T-helper 1 cell treated with Interleukin-12 subunit alpha and Interleukin-12 subunit beta and Interleukin-4 antibody, amounts not matched to agents 30 μg/mL and 1 μg/mL, for 36 hours (primary cell): Measurements from ENCODE around the gene MKNK1.

Experiments used
- H3K27ac Mint-ChIP-seq: one replicate; pipeline ENCODE4 v1.8.0; 2021; ENCODE audit warnings: mild to moderate bottlenecking, mixed read lengths
- H3K27me3 Mint-ChIP-seq: one replicate; pipeline ENCODE4 v1.8.0; 2021; ENCODE audit warnings: low read depth, mixed read lengths
- H3K36me3 Mint-ChIP-seq: one replicate; pipeline ENCODE4 v1.8.0; 2021; ENCODE audit warnings: low read depth, mixed read lengths
- H3K4me1 Mint-ChIP-seq: one replicate; pipeline ENCODE4 v1.8.0; 2021; ENCODE audit warnings: low read depth, mixed read lengths
- H3K4me3 Mint-ChIP-seq: one replicate; pipeline ENCODE4 v1.8.0; 2021; ENCODE audit warnings: mild to moderate bottlenecking, moderate library complexity, mixed read lengths
- H3K9me3 Mint-ChIP-seq: one replicate; pipeline ENCODE4 v1.8.0; 2021; ENCODE audit warnings: mixed read lengths

Gene MKNK1

GRCh38 chr1:46571691-46572225 is 32.3 kb downstream of the MKNK1 start:
- H3K9me3 Mint-ChIP-seq: no peaks in the 10 kb centered on the region
- no peak overlapping the region for H3K27ac Mint-ChIP-seq
- peaks cover 42% of the 10 kb centered on the region for H3K36me3 Mint-ChIP-seq
- H3K27me3 Mint-ChIP-seq: no peaks in the 10 kb centered on the region
- no peak overlapping the region for H3K4me3 Mint-ChIP-seq
- peaks cover 2% of the 10 kb centered on the region for H3K4me1 Mint-ChIP-seq

GRCh38 chr1:46569884-46570725 is 34.0 kb downstream of the MKNK1 start:
- H3K4me3 Mint-ChIP-seq: no peak overlapping the region
- no peak overlapping the region for H3K27ac Mint-ChIP-seq
- peaks cover 39% of the 10 kb centered on the region for H3K36me3 Mint-ChIP-seq
- H3K9me3 Mint-ChIP-seq: no peaks in the 10 kb centered on the region
- H3K27me3 Mint-ChIP-seq: no peaks in the 10 kb centered on the region
- H3K4me1 Mint-ChIP-seq: peaks cover 2% of the 10 kb centered on the region

GRCh38 chr1:46569116-46569515 is 35.0 kb downstream of the MKNK1 start:
- Mint-ChIP-seq H3K27ac (no peak overlapping the region), H3K36me3 (peaks cover 41% of the 10 kb centered on the region), H3K9me3 (no peaks in the 10 kb centered on the region)

GRCh38 chr1:46568461-46568891 is 35.6 kb downstream of the MKNK1 start:
- peaks cover 4% of the 10 kb centered on the region for H3K4me1 Mint-ChIP-seq
- no peak overlapping the region for H3K27ac Mint-ChIP-seq
- no peak overlapping the region for H3K4me3 Mint-ChIP-seq
- peaks cover 39% of the 10 kb centered on the region for H3K36me3 Mint-ChIP-seq
- H3K9me3 Mint-ChIP-seq: no peaks in the 10 kb centered on the region
- H3K27me3 Mint-ChIP-seq: no peaks in the 10 kb centered on the region

More at GRCh38 chr1:46569116-46569515, 35.0 kb downstream of the MKNK1 start:
- Mint-ChIP-seq H3K4me3 (no peak overlapping the region), H3K27me3 (no peaks in the 10 kb centered on the region), H3K4me1 (peaks cover 4% of the 10 kb centered on the region)

- H3K4me1 Mint-ChIP-seq: peaks cover 2% of the 10 kb centered on the region
- H3K36me3 Mint-ChIP-seq: peaks cover 42% of the 10 kb centered on the region
- H3K27me3 Mint-ChIP-seq: no peaks in the 10 kb centered on the region
- no peak overlapping the region for H3K27ac Mint-ChIP-seq
- H3K4me3 Mint-ChIP-seq: no peak overlapping the region
- no peaks in the 10 kb centered on the region for H3K9me3 Mint-ChIP-seq
Measured at GRCh38 chr1:46563341-46563740, 40.7 kb downstream of the MKNK1 start.

GRCh38 chr1:46562498-46562897 is 41.6 kb downstream of the MKNK1 start:
- no peaks in the 10 kb centered on the region for H3K27me3 Mint-ChIP-seq
- peaks cover 41% of the 10 kb centered on the region for H3K36me3 Mint-ChIP-seq
- H3K4me3 Mint-ChIP-seq: no peak overlapping the region
- no peak overlapping the region for H3K27ac Mint-ChIP-seq
- H3K9me3 Mint-ChIP-seq: no peaks in the 10 kb centered on the region
- H3K4me1 Mint-ChIP-seq: peaks cover 2% of the 10 kb centered on the region

GRCh38 chr1:46558966-46559365 is 45.1 kb downstream of the MKNK1 start:
- Mint-ChIP-seq H3K4me3 (no peak overlapping the region), H3K9me3 (no peaks in the 10 kb centered on the region), H3K36me3 (peaks cover 23% of the 10 kb centered on the region), H3K4me1 (no peaks in the 10 kb centered on the region), H3K27me3 (no peaks in the 10 kb centered on the region), H3K27ac (no peak overlapping the region)

GRCh38 chr1:46558141-46558963 is 45.7 kb downstream of the MKNK1 start:
- Mint-ChIP-seq H3K9me3 (no peaks in the 10 kb centered on the region), H3K27ac (no peak overlapping the region), H3K27me3 (no peaks in the 10 kb centered on the region), H3K36me3 (peaks cover 21% of the 10 kb centered on the region), H3K4me1 (no peaks in the 10 kb centered on the region), H3K4me3 (no peak overlapping the region)

- Mint-ChIP-seq H3K4me3 (no peak overlapping the region), H3K27ac (no peak overlapping the region), H3K9me3 (no peaks in the 10 kb centered on the region), H3K36me3 (peaks cover 16% of the 10 kb centered on the region), H3K4me1 (no peaks in the 10 kb centered on the region), H3K27me3 (no peaks in the 10 kb centered on the region)
Measured at GRCh38 chr1:46557403-46557802, 46.7 kb downstream of the MKNK1 start.

- Mint-ChIP-seq H3K9me3 (no peaks in the 10 kb centered on the region), H3K27me3 (no peaks in the 10 kb centered on the region), H3K4me3 (no peak overlapping the region), H3K27ac (no peak overlapping the region), H3K36me3 (peaks cover 14% of the 10 kb centered on the region), H3K4me1 (no peaks in the 10 kb centered on the region)
Measured at GRCh38 chr1:46556822-46557221, 47.2 kb downstream of the MKNK1 start.

- H3K36me3 Mint-ChIP-seq: peaks cover 8% of the 10 kb centered on the region
Measured at GRCh38 chr1:46555826-46556619, 48.0 kb downstream of the MKNK1 start.

GRCh38 chr1:46554597-46555381 is 49.3 kb downstream of the MKNK1 start:
- Mint-ChIP-seq H3K27ac (no peak overlapping the region), H3K36me3 (peaks cover 8% of the 10 kb centered on the region), H3K27me3 (no peaks in the 10 kb centered on the region), H3K4me1 (peaks cover 2% of the 10 kb centered on the region), H3K4me3 (no peak overlapping the region), H3K9me3 (no peaks in the 10 kb centered on the region)

More at GRCh38 chr1:46555826-46556619, 48.0 kb downstream of the MKNK1 start:
- H3K27me3 Mint-ChIP-seq: no peaks in the 10 kb centered on the region
- H3K4me1 Mint-ChIP-seq: no peaks in the 10 kb centered on the region
- no peaks in the 10 kb centered on the region for H3K9me3 Mint-ChIP-seq
- no peak overlapping the region for H3K27ac Mint-ChIP-seq
- H3K4me3 Mint-ChIP-seq: no peak overlapping the region

- no peaks in the 10 kb centered on the region for H3K9me3 Mint-ChIP-seq
- H3K4me3 Mint-ChIP-seq: no peak overlapping the region
- no peak overlapping the region for H3K27ac Mint-ChIP-seq
- peaks cover 8% of the 10 kb centered on the region for H3K36me3 Mint-ChIP-seq
- peaks cover 8% of the 10 kb centered on the region for H3K4me1 Mint-ChIP-seq
- no peaks in the 10 kb centered on the region for H3K27me3 Mint-ChIP-seq
Measured at GRCh38 chr1:46554236-46554596, 49.9 kb downstream of the MKNK1 start.
